GM06990 (cell line): Measurements from ENCODE around the gene CFAP299.

Experiments used
- DNase-seq: peaks from one replicate; pipeline ENCODE4 v3.0.0-alpha.2; 2011; ENCODE audit not compliant: insufficient read length; ENCODE audit errors: extremely low read depth
- H3K27me3 ChIP-seq: replicated peaks from 2 replicates; pipeline ENCODE4 v1.6.0; 2011; ENCODE audit warnings: low read length; ENCODE audit not compliant: control insufficient read depth, insufficient read depth
- H3K36me3 ChIP-seq: 2 replicates; pipeline ENCODE4 v1.5.1; 2011; ENCODE audit warnings: low read length; ENCODE audit not compliant: control insufficient read depth, insufficient read depth
- H3K4me3 ChIP-seq: replicated peaks from 2 replicates; pipeline ENCODE4 v1.5.1; 2011; ENCODE audit warnings: low read depth, mild to moderate bottlenecking, control low read depth, low read length
- CTCF ChIP-seq: IDR thresholded peaks from 2 replicates; pipeline ENCODE4 v1.5.1; 2011; ENCODE audit warnings: low read length, control low read depth, mild to moderate bottlenecking, inconsistent platforms; ENCODE audit not compliant: insufficient read depth, poor library complexity, severe bottlenecking

The CFAP299 gene

GRCh38 chr4:80927420-80927819, 591.9 kb downstream of the CFAP299 start:
- no peaks in the 10 kb centered on the region for H3K27me3 ChIP-seq
- no peak for DNase-seq
- H3K36me3 ChIP-seq, result no peaks in the 10 kb centered on the region
- no peak for TF ChIP-seq CTCF
- no peak overlapping the region for H3K4me3 ChIP-seq

- no peak for DNase-seq
- Histone ChIP-seq H3K27me3 (no peaks in the 10 kb centered on the region), H3K36me3 (no peaks in the 10 kb centered on the region), H3K4me3 (no peak overlapping the region)
- TF ChIP-seq CTCF, result no peak
Measured at GRCh38 chr4:80931631-80932081, 596.1 kb downstream of the CFAP299 start.

GRCh38 chr4:80948141-80948540, 612.6 kb downstream of the CFAP299 start:
- H3K27me3 ChIP-seq, result no peaks in the 10 kb centered on the region
- no peaks in the 10 kb centered on the region for H3K36me3 ChIP-seq
- no peak overlapping the region for H3K4me3 ChIP-seq
- no peak for DNase-seq
- no peak for TF ChIP-seq CTCF

- Histone ChIP-seq H3K36me3 (no peaks in the 10 kb centered on the region), H3K4me3 (no peak overlapping the region), H3K27me3 (no peaks in the 10 kb centered on the region)
- TF ChIP-seq CTCF, result no peak
- no peak for DNase-seq
Measured at GRCh38 chr4:80948995-80949394, 613.5 kb downstream of the CFAP299 start.

- Histone ChIP-seq H3K4me3 (no peak overlapping the region), H3K36me3 (no peaks in the 10 kb centered on the region), H3K27me3 (no peaks in the 10 kb centered on the region)
- TF ChIP-seq CTCF, result no peak
- no peak for DNase-seq
Measured at GRCh38 chr4:80956421-80956820, 620.9 kb downstream of the CFAP299 start.

- no peaks in the 10 kb centered on the region for H3K36me3 ChIP-seq
- no peak overlapping the region for H3K4me3 ChIP-seq
- TF ChIP-seq CTCF, result no peak
- no peaks in the 10 kb centered on the region for H3K27me3 ChIP-seq
- DNase-seq, result no peak
Measured at GRCh38 chr4:80963051-80963450, 627.5 kb downstream of the CFAP299 start.
